DMS114 treated with DMSO at 0.1 percent for 48 hours (cell line): ENCODE results near the gene DIP2C.

Experiments used
- DNase-seq: peaks from one replicate; lab custom pipeline; 2025; ENCODE audit not compliant: unreplicated experiment; lab: John Stamatoyannopoulos, UW

DIP2C gene

GRCh38 chr10:559767-560047 lies 129.8 kb downstream of the DIP2C start:
- DNase-seq = no peak

- no peak for DNase-seq
Observed at GRCh38 chr10:558891-559766, 130.3 kb downstream of the DIP2C start.

GRCh38 chr10:558364-558763 lies 131.1 kb downstream of the DIP2C start:
- DNase-seq = no peak

GRCh38 chr10:557792-558328 lies 131.6 kb downstream of the DIP2C start:
- no peak for DNase-seq

GRCh38 chr10:556971-557637 lies 132.4 kb downstream of the DIP2C start:
- no peak for DNase-seq

- DNase-seq = no peak
Observed at GRCh38 chr10:555682-556350, 133.7 kb downstream of the DIP2C start.

- no peak for DNase-seq
Observed at GRCh38 chr10:555281-555680, 134.2 kb downstream of the DIP2C start.

- DNase-seq = no peak
Observed at GRCh38 chr10:554182-554848, 135.2 kb downstream of the DIP2C start.

GRCh38 chr10:553233-553632 lies 136.2 kb downstream of the DIP2C start:
- no peak for DNase-seq

GRCh38 chr10:552679-553078 lies 136.8 kb downstream of the DIP2C start:
- DNase-seq = no peak

- DNase-seq = no peak
Observed at GRCh38 chr10:551373-552252, 137.9 kb downstream of the DIP2C start.

GRCh38 chr10:550665-551372 lies 138.6 kb downstream of the DIP2C start:
- no peak for DNase-seq

- DNase-seq = no peak
Observed at GRCh38 chr10:549391-549790, 140.1 kb downstream of the DIP2C start.

- no peak for DNase-seq
Observed at GRCh38 chr10:548238-548901, 141.1 kb downstream of the DIP2C start.

GRCh38 chr10:547591-548081 lies 141.8 kb downstream of the DIP2C start:
- DNase-seq = no peak

- DNase-seq = no peak
Observed at GRCh38 chr10:546971-547590, 142.4 kb downstream of the DIP2C start.

- no peak for DNase-seq
Observed at GRCh38 chr10:546451-546850, 143.0 kb downstream of the DIP2C start.
